Vagina (tissue), 2 donors: ENCODE data around the gene TPSD1. TPM values are rescaled to one million over a fixed set of nuclear protein-coding genes. Genes with fewer than 3 reads are reported as not detected.

Source experiments
- DNase-seq, 2 donors: peaks; one replicate each; pipeline ENCODE4 v3.0.0-alpha.2; 2017; ENCODE audit errors: extremely low spot score in 2 of 2
- H3K27ac ChIP-seq: fragments of 200-600 bp; sonication (generic); one replicate; pipeline ENCODE4 v1.5.1; 2019
- H3K27me3 ChIP-seq: fragments of 200-600 bp; sonication (generic); one replicate; pipeline ENCODE4 v1.5.1; 2019
- H3K36me3 ChIP-seq, 2 donors: fragments of 200-600 bp; sonication (generic); one replicate each; pipeline ENCODE4 v1.5.1; 2017 to 2019
- H3K4me1 ChIP-seq: fragments of 200-600 bp; sonication (generic); one replicate; pipeline ENCODE4 v1.5.1; 2019
- H3K4me3 ChIP-seq, 2 donors: fragments of 200-600 bp; sonication (generic); 1 replicate in 1 of 2; 2 replicates in 1 of 2; pipeline ENCODE4 v1.5.1; 2016 to 2019
- H3K9me3 ChIP-seq: fragments of 200-600 bp; sonication (generic); one replicate; pipeline ENCODE4 v1.5.1; 2019
- POLR2A ChIP-seq, 2 donors: fragments of 450-650 bp; IDR thresholded peaks; one replicate each; pipeline ENCODE4 v1.6.1; 2017; ENCODE audit warnings: antibody characterized with exemption in 2 of 2, mild to moderate bottlenecking in 2 of 2, moderate library complexity in 2 of 2
- POLR2AphosphoS5 ChIP-seq, 2 donors: sonication (generic); formaldehyde crosslinking; IDR thresholded peaks; one replicate each; pipeline ENCODE4 v1.9.0; 2017; ENCODE audit warnings: antibody characterized with exemption in 2 of 2, mild to moderate bottlenecking in 2 of 2, low read depth in 1 of 2; ENCODE audit not compliant: insufficient read depth in 1 of 2
- intact Hi-C: fragments of 100-400 bp; cut with DNase I; formaldehyde crosslinking; loops from one replicate; pipeline ENCODE4 v1.15.1; 2023
- total RNA-seq: library from RNA; depleted of rRNA; stranded (reverse); fragments of >200 nt; gene quantifications from one replicate; pipeline ENCODE4 v1.2.3, GENCODE V29; 2016
- TF ChIP-seq, protein P1 (sequence below), 3 experiments: fragments of 450-650 bp in 2 of 3; fragments of 200-600 bp in 1 of 3; sonication (generic) in 1 of 3; IDR thresholded peaks; one replicate each; pipeline ENCODE4 v1.5.1; 2017 to 2019; ENCODE audit warnings: antibody characterized with exemption in 3 of 3, mild to moderate bottlenecking in 2 of 3, moderate library complexity in 2 of 3

The TPSD1 gene
- total RNA-seq, 1 donor from 2014 or later, result 7.1 TPM

- no peaks in the 10 kb centered on the region for H3K27me3 ChIP-seq
- H3K4me3 ChIP-seq, result no peak overlapping the region
- no peak overlapping the region for H3K27ac ChIP-seq
Observed at GRCh38 chr16:1279081-1279944, 23.4 kb downstream of the TPSD1 start.

GRCh38 chr16:1279945-1280589 is 24.2 kb downstream of the TPSD1 start:
- no peaks in the 10 kb centered on the region for H3K9me3 ChIP-seq
- no peaks in the 10 kb centered on the region for H3K36me3 ChIP-seq
- no peak for DNase-seq
- intact Hi-C loops, result no loop called here
- H3K4me1 ChIP-seq, result no peaks in the 10 kb centered on the region
- H3K4me3 ChIP-seq, result no peak overlapping the region
- no peak for TF ChIP-seq POLR2A (IDR thresholded peaks at IDR 0.05)
- TF ChIP-seq POLR2AphosphoS5 (IDR thresholded peaks at IDR 0.05; ENCODE audit: insufficient read depth in 1 of 2, low read depth in 1 of 2), result no peak
- TF ChIP-seq, protein P1, sequence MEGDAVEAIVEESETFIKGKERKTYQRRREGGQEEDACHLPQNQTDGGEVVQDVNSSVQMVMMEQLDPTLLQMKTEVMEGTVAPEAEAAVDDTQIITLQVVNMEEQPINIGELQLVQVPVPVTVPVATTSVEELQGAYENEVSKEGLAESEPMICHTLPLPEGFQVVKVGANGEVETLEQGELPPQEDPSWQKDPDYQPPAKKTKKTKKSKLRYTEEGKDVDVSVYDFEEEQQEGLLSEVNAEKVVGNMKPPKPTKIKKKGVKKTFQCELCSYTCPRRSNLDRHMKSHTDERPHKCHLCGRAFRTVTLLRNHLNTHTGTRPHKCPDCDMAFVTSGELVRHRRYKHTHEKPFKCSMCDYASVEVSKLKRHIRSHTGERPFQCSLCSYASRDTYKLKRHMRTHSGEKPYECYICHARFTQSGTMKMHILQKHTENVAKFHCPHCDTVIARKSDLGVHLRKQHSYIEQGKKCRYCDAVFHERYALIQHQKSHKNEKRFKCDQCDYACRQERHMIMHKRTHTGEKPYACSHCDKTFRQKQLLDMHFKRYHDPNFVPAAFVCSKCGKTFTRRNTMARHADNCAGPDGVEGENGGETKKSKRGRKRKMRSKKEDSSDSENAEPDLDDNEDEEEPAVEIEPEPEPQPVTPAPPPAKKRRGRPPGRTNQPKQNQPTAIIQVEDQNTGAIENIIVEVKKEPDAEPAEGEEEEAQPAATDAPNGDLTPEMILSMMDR (IDR thresholded peaks at IDR 0.05), result no peak
- no peaks in the 10 kb centered on the region for H3K27me3 ChIP-seq
- no peak overlapping the region for H3K27ac ChIP-seq

More at GRCh38 chr16:1279081-1279944, 23.4 kb downstream of the TPSD1 start:
- intact Hi-C loops, result no loop called here
- Histone ChIP-seq H3K36me3 (no peaks in the 10 kb centered on the region), H3K4me1 (no peaks in the 10 kb centered on the region), H3K9me3 (no peaks in the 10 kb centered on the region)
- TF ChIP-seq POLR2A (IDR thresholded peaks at IDR 0.05), result no peak
- TF ChIP-seq, protein P1 (IDR thresholded peaks at IDR 0.05), result no peak
- TF ChIP-seq POLR2AphosphoS5 (IDR thresholded peaks at IDR 0.05; ENCODE audit: insufficient read depth in 1 of 2, low read depth in 1 of 2), result no peak
- DNase-seq, result no peak

GRCh38 chr16:1280783-1281182 is 24.9 kb downstream of the TPSD1 start:
- H3K4me1 ChIP-seq, result no peaks in the 10 kb centered on the region
- H3K36me3 ChIP-seq, result no peaks in the 10 kb centered on the region
- no peak overlapping the region for H3K4me3 ChIP-seq
- H3K9me3 ChIP-seq, result no peaks in the 10 kb centered on the region
- no peak for DNase-seq
- intact Hi-C loops, result no loop called here
- no peak overlapping the region for H3K27ac ChIP-seq
- TF ChIP-seq POLR2AphosphoS5 (IDR thresholded peaks at IDR 0.05; ENCODE audit: insufficient read depth in 1 of 2, low read depth in 1 of 2), result no peak
- TF ChIP-seq POLR2A (IDR thresholded peaks at IDR 0.05), result no peak
- TF ChIP-seq, protein P1 (IDR thresholded peaks at IDR 0.05), result no peak
- H3K27me3 ChIP-seq, result no peaks in the 10 kb centered on the region

GRCh38 chr16:1281517-1281916 is 25.6 kb downstream of the TPSD1 start:
- Histone ChIP-seq H3K4me3 (no peak overlapping the region), H3K27me3 (no peaks in the 10 kb centered on the region), H3K27ac (no peak overlapping the region), H3K4me1 (no peaks in the 10 kb centered on the region), H3K9me3 (no peaks in the 10 kb centered on the region), H3K36me3 (no peaks in the 10 kb centered on the region)
- intact Hi-C loops, result no loop called here
- no peak for TF ChIP-seq POLR2A (IDR thresholded peaks at IDR 0.05)
- no peak for DNase-seq

GRCh38 chr16:1282324-1282973 is 26.6 kb downstream of the TPSD1 start:
- H3K27me3 ChIP-seq, result no peaks in the 10 kb centered on the region
- TF ChIP-seq POLR2A (IDR thresholded peaks at IDR 0.05) (no peak), POLR2AphosphoS5 (IDR thresholded peaks at IDR 0.05; ENCODE audit: insufficient read depth in 1 of 2, low read depth in 1 of 2) (no peak)
- TF ChIP-seq, protein P1 (IDR thresholded peaks at IDR 0.05), result no peak
- no peaks in the 10 kb centered on the region for H3K9me3 ChIP-seq
- H3K36me3 ChIP-seq, result no peaks in the 10 kb centered on the region
- no peak overlapping the region for H3K4me3 ChIP-seq
- no peak overlapping the region for H3K27ac ChIP-seq
- intact Hi-C loops, result no loop called here
- DNase-seq, result no peak
- H3K4me1 ChIP-seq, result no peaks in the 10 kb centered on the region
